Fibroblast of mammary gland (primary cell): ENCODE results near the gene ATN1.
A peak's percentile ranks its signal among the peaks of the same experiment; 100 is the strongest.
"Not testable (repeated sequence)": the region's sequence is repeated elsewhere in the genome, so short reads cannot be mapped to it uniquely, and the experiment has no call there.

Experiments
- DNase-seq: peaks from one replicate; pipeline ENCODE4 v3.0.0-alpha.2; 2010; ENCODE audit warnings: low read depth
- H3K4me3 ChIP-seq: 2 replicates; pipeline ENCODE4 v1.5.1; 2011; ENCODE audit warnings: low read depth, mild to moderate bottlenecking, low read length, moderate library complexity; ENCODE audit not compliant: control insufficient read depth
- CTCF ChIP-seq: conservative IDR thresholded peaks from 2 replicates; pipeline ENCODE4 v1.5.1; 2011; ENCODE audit warnings: low read depth, low read length, inconsistent platforms; ENCODE audit not compliant: control insufficient read depth, insufficient read depth

The ATN1 gene

DNA sequence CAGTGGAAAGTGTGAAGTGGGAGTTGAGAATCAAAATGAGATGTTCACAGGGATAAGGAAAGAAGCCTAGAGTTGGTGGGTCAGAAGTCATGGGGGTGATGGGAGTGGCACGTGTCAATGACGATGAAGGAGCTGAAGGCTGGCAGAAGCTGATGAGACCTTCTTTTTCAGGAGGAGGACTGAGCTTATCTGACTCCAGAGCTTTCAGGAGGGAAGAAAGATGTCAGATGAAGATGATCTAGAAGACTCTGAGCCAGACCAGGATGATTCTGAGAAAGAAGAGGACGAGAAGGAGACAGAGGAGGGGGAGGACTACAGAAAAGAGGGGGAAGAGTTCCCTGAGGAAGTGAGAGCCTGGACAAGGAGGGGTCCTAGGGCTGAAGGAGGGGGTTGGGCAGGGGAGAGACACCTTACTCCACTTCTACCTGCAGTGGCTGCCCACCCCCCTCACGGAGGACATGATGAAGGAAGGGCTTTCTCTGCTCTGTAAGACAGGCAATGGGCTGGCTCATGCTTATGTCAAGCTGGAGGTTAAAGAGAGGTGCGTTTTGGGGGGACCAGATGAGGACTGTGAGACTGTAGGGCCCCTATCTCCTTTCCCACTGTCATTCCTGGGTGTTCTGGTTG lies 22.2 kb upstream of the ATN1 start:
- DNase-seq = no peak
- no peak for TF ChIP-seq CTCF
- peak overlapping the region; percentile 91 for H3K4me3 ChIP-seq

GRCh38 chr12:6908141-6908540 lies 19.6 kb upstream of the ATN1 start:
- DNase-seq, H3K4me3 ChIP-seq: not testable (repeated sequence)

DNA sequence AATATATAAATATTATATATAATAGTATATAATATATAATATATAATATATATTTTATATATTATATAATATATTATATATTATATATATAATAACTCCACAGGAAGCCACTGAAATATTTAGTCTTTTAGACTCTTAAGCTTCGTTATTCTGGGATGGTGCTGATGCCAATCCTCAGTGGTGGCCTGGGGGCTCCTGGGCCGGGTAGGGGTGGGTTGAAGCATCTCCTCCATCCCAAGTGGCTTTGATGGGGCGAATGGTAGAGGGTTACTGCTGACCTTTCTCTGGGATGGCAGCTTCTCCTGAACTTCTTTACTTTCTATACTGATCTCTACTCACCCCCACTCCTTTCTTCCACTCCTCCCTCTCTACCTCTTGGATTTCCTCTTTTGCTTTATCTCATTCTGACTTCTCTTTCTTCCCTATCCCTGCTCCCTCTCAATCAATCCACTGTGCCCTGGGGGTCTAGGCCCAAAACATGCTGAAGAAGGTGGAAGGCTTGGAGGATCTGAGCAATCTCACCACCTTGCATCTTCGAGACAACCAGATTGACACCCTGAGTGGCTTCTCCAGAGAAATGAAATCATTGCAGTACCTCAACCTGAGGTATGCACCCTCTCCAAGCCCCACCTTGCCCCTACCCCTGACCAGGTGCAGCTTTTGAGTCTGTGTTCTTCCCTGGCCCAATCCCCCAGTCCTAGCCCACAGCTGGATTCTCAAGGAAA lies 18.2 kb upstream of the ATN1 start:
- H3K4me3 ChIP-seq = no peak overlapping the region
- no peak for TF ChIP-seq CTCF

GRCh38 chr12:6912164-6912935 lies 15.4 kb upstream of the ATN1 start:
- no peak for TF ChIP-seq CTCF
- no peak overlapping the region for H3K4me3 ChIP-seq
- DNase-seq = no peak

More for the DNA sequence above, 18.2 kb upstream of the ATN1 start:
- no peak for DNase-seq

DNA sequence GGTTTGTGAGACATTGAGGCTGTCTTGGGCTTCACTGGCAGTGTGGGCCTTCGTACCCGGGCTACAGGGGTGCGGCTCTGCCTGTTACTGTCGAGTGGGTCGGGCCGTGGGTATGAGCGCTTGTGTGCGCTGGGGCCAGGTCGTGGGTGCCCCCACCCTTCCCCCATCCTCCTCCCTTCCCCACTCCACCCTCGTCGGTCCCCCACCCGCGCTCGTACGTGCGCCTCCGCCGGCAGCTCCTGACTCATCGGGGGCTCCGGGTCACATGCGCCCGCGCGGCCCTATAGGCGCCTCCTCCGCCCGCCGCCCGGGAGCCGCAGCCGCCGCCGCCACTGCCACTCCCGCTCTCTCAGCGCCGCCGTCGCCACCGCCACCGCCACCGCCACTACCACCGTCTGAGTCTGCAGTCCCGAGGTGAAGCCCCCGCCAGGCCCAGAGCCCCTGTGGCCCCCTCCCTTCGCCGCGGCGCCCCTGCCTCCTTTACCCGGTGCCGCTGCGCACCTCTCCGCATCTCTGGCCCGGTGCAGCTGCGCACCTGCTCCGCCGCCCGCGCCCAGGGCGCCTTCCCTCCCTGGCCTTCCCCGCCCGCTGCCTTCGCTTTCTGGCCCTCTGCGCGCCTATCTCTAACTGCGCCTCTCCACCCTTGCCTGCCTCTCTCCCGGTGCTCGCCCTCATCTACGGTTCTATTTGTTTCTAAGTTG lies 13.4 kb upstream of the ATN1 start, which contains the start of gene ENO2:
Gene ENO2 (plus strand): TSS at position 335 of the 701 bp plus-strand sequence. CDS start 1,253 bp downstream, outside the sequence.
- peak; percentile 52 for DNase-seq
- H3K4me3 ChIP-seq = peak within 1 kb of the TSS; percentile 61
- TF ChIP-seq CTCF = no peak

DNA sequence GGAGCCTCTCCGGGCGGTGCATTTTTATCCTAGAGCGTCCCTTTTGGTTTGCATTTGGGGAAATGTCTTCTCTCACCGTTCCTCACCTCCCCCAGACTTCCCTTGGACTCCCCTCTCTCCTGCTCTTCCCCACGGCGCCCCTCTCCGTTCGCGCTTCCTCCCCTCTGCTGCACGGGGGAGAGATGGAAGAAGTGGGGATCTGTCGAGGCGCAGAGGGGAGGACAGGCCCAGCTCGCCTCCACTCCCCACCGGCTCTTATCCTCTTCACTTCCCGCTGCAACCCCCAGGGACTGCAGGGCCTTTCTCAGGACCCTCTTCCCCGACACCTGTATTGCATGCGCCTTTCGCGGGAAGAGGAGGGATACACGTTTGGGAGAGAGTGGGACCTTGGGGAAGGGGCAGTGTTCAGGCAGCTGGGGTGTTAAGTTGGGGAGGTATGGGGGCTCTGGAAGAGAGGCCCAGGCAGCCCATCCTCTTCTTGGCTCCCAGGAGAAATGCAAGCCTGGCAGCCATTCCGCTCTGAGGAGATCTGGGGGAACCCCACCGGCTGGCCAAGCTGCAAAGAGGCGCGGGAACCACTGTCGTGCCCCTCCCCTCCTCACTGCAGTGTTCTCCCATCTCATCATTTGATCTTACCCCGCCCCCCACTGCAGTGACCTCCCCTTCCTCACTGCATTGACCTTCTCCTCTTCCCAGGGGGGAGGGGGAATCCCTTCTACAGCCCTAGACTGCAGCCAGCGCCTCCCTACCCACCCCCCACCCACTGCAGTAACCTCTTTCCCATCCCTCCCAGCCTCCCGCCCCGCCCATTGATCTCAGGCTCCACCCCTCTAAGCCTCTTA lies 12.6 kb upstream of the ATN1 start:
- TF ChIP-seq CTCF = no peak
- H3K4me3 ChIP-seq = peak overlapping the region; percentile 61
- DNase-seq = no peak
